ENCODE data around the gene RAE1. TPM values are rescaled to one million over a fixed set of nuclear protein-coding genes. Genes with fewer than 3 reads are reported as not detected.

The RAE1 gene
- total and polyA plus RNA-seq, 2 of the 8 experiments (the other 6 are each of a cell fraction or from before 2014, with no cell fraction given): 35.9 to 44.9 TPM

DNA sequence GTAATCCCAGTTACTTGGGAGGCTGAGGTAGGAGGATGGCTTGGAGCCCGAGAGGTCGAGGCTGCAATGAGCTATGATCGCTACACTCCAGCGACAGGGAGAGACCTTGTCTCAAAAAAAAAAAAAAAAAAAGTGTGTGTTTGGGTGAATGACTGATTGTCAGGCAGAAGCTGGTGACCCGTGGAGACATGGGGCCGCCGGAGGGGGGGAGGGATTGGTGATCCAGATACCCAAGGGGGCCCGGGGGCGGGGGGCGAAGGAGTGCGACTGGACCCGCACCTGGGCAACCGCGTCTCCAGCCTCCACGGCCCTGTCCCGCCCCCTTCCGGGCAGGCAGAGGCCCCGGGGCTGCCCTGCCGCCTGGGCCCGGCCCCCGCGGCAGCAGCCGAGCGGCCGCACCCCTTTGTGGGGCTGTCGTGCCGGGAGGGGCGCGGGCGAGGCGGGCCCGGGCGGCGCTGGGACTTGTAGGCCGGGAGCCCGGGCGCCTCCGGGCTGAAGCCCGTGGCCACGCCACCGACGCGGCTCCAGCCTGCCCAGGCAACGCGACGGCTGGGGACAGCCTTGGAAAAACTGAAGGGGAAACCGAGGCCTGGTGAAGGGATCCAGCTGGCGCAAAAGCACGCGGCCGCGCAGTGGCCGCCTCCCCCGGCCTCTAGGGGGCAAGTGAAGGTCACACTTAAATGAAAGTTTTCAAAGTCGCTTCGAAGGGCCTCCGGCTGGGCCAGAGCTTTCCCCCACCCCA lies 38.1 kb downstream of the RAE1 start:
- H3K14ac ChIP-seq (ENCODE audit: insufficient read length): no peak overlapping the region
- no peak overlapping the region for H2AK5ac ChIP-seq (ENCODE audit: low read depth, low read length)
- no peak overlapping the region for H3K27ac ChIP-seq (ENCODE audit: low read depth, low read length)
- no peak overlapping the region for H2BK20ac ChIP-seq (ENCODE audit: low read length)
- FAIRE-seq (no peak), DNase-seq (ENCODE audit: low read depth in 1 of 2, low spot score in 2 of 2) (peak in 1 of 2 experiments; percentile 81)
- H3K9ac ChIP-seq (replicated peaks in 1 of 4; ENCODE audit: extremely low read depth in 1 of 4, low read depth in 3 of 4, low read length in 3 of 4): no peak overlapping the region
- H2BK120ac ChIP-seq (replicated peaks; ENCODE audit: low read depth, low read length): no peak overlapping the region
- peak overlapping the region; percentile 57 for H3K4ac ChIP-seq (replicated peaks; ENCODE audit: insufficient read length, low read depth, low read length)
- peaks cover 10 to 13% of the 10 kb centered on the region in 2 experiments for H4K20me1 ChIP-seq (replicated peaks in 1 of 2; ENCODE audit: control insufficient read depth in 1 of 2, insufficient read depth in 2 of 2, low read length in 2 of 2)
- H2BK5ac ChIP-seq (ENCODE audit: low read depth, low read length): peak overlapping the region; percentile 41; the same call in 1 of the 2 replicates
- 8% methylated on average over 38 of the region's 57 CpGs; no CpG with 5 or more reads in 1 of the 2 experiments for WGBS, 2 experiments (ENCODE audit: extremely low coverage in 1 of 2, insufficient coverage in 1 of 2, insufficient read length in 1 of 2, insufficient replicate concordance in 2 of 2, low coverage in 1 of 2, low lambda C conversion rate in 2 of 2, missing lambda C conversion rate in 1 of 2)
- peaks cover 0 to 13% (median 9%) of the 10 kb centered on the region in 4 experiments; a peak in 4 of 8 replicates for H3K36me3 ChIP-seq (ENCODE audit: control insufficient read depth in 2 of 4, insufficient read depth in 4 of 4, low read length in 3 of 4)
- peaks cover 0 to 10% (median 4%) of the 10 kb centered on the region in 4 experiments; a peak in 4 of 7 replicates for H3K27me3 ChIP-seq (replicated peaks in 1 of 4; ENCODE audit: control insufficient read depth in 3 of 4, extremely low read depth in 1 of 4, insufficient read depth in 3 of 4, low read length in 3 of 4)
- H3K56ac ChIP-seq (replicated peaks; ENCODE audit: insufficient read length, low read depth, low read length): no peak overlapping the region
- ChIA-PET CTCF (ENCODE audit: partially characterized antibody) (interaction anchor here (0.6 to 2.4 kb wide), 13 partner anchors 8 to 132 kb away, joined by 3 to 12 read pairs (median 3); no protein-coding TSS in a partner anchor), POLR2A (ENCODE audit: partially characterized antibody) (interaction anchor here (0.9 to 3.0 kb wide), 11 partner anchors 14 to 322 kb away, joined by 3 to 13 read pairs (median 3); partner anchors contain the start of gene RAE1)
- peak overlapping the region; percentile 98 for H4K91ac ChIP-seq (replicated peaks; ENCODE audit: insufficient read length, low read length)
- H3K23ac ChIP-seq (ENCODE audit: insufficient read length): no peak overlapping the region
- H4K5ac ChIP-seq (ENCODE audit: insufficient read length, low read depth, low read length): peak overlapping the region; percentile 71
- H3K79me1 ChIP-seq (ENCODE audit: low read depth, low read length): peaks cover 11% of the 10 kb centered on the region
- peaks cover 0 to 25% of the 10 kb centered on the region in 2 experiments; a peak in 3 of 4 replicates for H3K79me2 ChIP-seq (ENCODE audit: control insufficient read depth in 1 of 2, insufficient read depth in 2 of 2, low read length in 2 of 2)
- H2AFZ ChIP-seq (ENCODE audit: low read length): no peak overlapping the region
- H3K4me3 ChIP-seq (ENCODE audit: extremely low read depth in 1 of 4, insufficient read depth in 2 of 4, low read depth in 3 of 4, low read length in 4 of 4): peak overlapping the region; percentile 15 to 54 (median 46); a peak in 6 of 8 replicates
- no peak overlapping the region; the same call in 1 of the 2 replicates for H2BK15ac ChIP-seq (ENCODE audit: low read length)
- H3K4me1 ChIP-seq (replicated peaks in 1 of 4; ENCODE audit: control insufficient read depth in 3 of 4, insufficient read depth in 4 of 4, low read length in 3 of 4): peaks cover 0 to 20% (median 14%) of the 10 kb centered on the region in 4 experiments; a peak in 5 of 7 replicates
- H2BK12ac ChIP-seq (ENCODE audit: low read depth, low read length): no peak overlapping the region
- H4K8ac ChIP-seq (ENCODE audit: extremely low read depth, insufficient read depth, low read length): peak overlapping the region; percentile 91
- H3K18ac ChIP-seq (ENCODE audit: extremely low read depth, low read length): peak overlapping the region; percentile 95
- peaks cover 5% of the 10 kb centered on the region; the same call in 1 of the 2 replicates for H3K23me2 ChIP-seq (ENCODE audit: low read depth, low read length)
- H3K4me2 ChIP-seq (ENCODE audit: insufficient read depth in 1 of 2, low read depth in 2 of 2, low read length in 2 of 2): peak overlapping the region; percentile 58 to 76
- no peaks in the 10 kb centered on the region for H3K9me3 ChIP-seq (ENCODE audit: insufficient read depth in 2 of 2, low read depth in 1 of 2, low read length in 1 of 2)
- 0 out of 2 replicates have a peak, but pooled peaks have one; percentile 28 for TF ChIP-seq GABPA (IDR thresholded peaks at IDR 0.05; ENCODE audit: borderline replicate concordance, insufficient read depth, low read length)
- peak; percentile 40; the same call in 1 of the 2 replicates for TF ChIP-seq TAF1 (IDR thresholded peaks at IDR 0.05; ENCODE audit: low read depth, low read length)
- no peak for TF ChIP-seq KDM4A (IDR thresholded peaks at IDR 0.05; ENCODE audit: low read depth, low read length, severe bottlenecking)
- no peak for TF ChIP-seq CHD2 (IDR thresholded peaks at IDR 0.05; ENCODE audit: low read length)
- TF ChIP-seq ASH2L (IDR thresholded peaks at IDR 0.05; ENCODE audit: low read length): no peak
- no peak for TF ChIP-seq BACH1 (IDR thresholded peaks at IDR 0.05; ENCODE audit: low read length)
- peak; percentile 48; the same call in 1 of the 2 replicates for TF ChIP-seq KDM1A (IDR thresholded peaks at IDR 0.05; ENCODE audit: borderline replicate concordance, low read length)
- TF ChIP-seq TBP (IDR thresholded peaks at IDR 0.05; ENCODE audit: low read depth, low read length): 0 out of 2 replicates have a peak, but pooled peaks have one; percentile 10
- TF ChIP-seq TAF7 (optimal IDR thresholded peaks at IDR 0.05; ENCODE audit: borderline replicate concordance, low read depth, low read length): no peak

All from H1 (cell line).